Activated T-cell treated with anti-CD3 and anti-CD28 coated beads, Interleukin-2, amount 50 U/mL, for 72 hours (primary cell): ENCODE measurements around the gene BTBD17. TPM values are rescaled to one million over a fixed set of nuclear protein-coding genes. Genes with fewer than 3 reads are reported as not detected.
A peak's percentile ranks its signal among the peaks of the same experiment; 100 is the strongest.
"Not testable (repeated sequence)": the region's sequence is repeated elsewhere in the genome, so short reads cannot be mapped to it uniquely, and the experiment has no call there.

Source experiments
- ATAC-seq, 2 donors: fragments of 150-1000 bp; cut with Tn5 transposase; replicated peaks in 1 of 2; 2 replicates each; pipeline ENCODE4 v1.10.0; 2021; ENCODE audit warnings: moderate library complexity in 2 of 2, mild to moderate bottlenecking in 1 of 2
- DNase-seq, 2 donors: peaks; one replicate each; pipeline ENCODE4 v3.0.0; 2021 to 2022; ENCODE audit warnings: mixed read lengths in 1 of 2
- H3K27ac Mint-ChIP-seq: one replicate; pipeline ENCODE4 v1.8.0; 2022; ENCODE audit warnings: mild to moderate bottlenecking, moderate library complexity, mixed read lengths
- H3K27me3 Mint-ChIP-seq: one replicate; pipeline ENCODE4 v1.8.0; 2022; ENCODE audit warnings: low read depth, mixed read lengths
- H3K36me3 Mint-ChIP-seq, 2 donors: one replicate each; pipeline ENCODE4 v1.8.0; 2022; ENCODE audit warnings: mixed read lengths in 2 of 2, mild to moderate bottlenecking in 1 of 2; ENCODE audit not compliant: insufficient read depth in 2 of 2
- H3K4me1 Mint-ChIP-seq: one replicate; pipeline ENCODE4 v1.8.0; 2022; ENCODE audit warnings: low read depth, mixed read lengths
- H3K4me3 Mint-ChIP-seq, 2 donors: one replicate each; pipeline ENCODE4 v1.8.0; 2022; ENCODE audit warnings: mild to moderate bottlenecking in 2 of 2, mixed read lengths in 2 of 2, moderate library complexity in 2 of 2
- H3K9me3 Mint-ChIP-seq, 2 donors: one replicate each; pipeline ENCODE4 v1.8.0; 2022; ENCODE audit warnings: mixed read lengths in 2 of 2
- total RNA-seq, 2 donors: library from RNA; stranded (reverse); gene quantifications; one replicate each; pipeline ENCODE4 v1.2.3, GENCODE V29; 2022

The BTBD17 gene, protein sequence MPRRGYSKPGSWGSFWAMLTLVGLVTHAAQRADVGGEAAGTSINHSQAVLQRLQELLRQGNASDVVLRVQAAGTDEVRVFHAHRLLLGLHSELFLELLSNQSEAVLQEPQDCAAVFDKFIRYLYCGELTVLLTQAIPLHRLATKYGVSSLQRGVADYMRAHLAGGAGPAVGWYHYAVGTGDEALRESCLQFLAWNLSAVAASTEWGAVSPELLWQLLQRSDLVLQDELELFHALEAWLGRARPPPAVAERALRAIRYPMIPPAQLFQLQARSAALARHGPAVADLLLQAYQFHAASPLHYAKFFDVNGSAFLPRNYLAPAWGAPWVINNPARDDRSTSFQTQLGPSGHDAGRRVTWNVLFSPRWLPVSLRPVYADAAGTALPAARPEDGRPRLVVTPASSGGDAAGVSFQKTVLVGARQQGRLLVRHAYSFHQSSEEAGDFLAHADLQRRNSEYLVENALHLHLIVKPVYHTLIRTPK
- total RNA-seq, result not detected

DNA sequence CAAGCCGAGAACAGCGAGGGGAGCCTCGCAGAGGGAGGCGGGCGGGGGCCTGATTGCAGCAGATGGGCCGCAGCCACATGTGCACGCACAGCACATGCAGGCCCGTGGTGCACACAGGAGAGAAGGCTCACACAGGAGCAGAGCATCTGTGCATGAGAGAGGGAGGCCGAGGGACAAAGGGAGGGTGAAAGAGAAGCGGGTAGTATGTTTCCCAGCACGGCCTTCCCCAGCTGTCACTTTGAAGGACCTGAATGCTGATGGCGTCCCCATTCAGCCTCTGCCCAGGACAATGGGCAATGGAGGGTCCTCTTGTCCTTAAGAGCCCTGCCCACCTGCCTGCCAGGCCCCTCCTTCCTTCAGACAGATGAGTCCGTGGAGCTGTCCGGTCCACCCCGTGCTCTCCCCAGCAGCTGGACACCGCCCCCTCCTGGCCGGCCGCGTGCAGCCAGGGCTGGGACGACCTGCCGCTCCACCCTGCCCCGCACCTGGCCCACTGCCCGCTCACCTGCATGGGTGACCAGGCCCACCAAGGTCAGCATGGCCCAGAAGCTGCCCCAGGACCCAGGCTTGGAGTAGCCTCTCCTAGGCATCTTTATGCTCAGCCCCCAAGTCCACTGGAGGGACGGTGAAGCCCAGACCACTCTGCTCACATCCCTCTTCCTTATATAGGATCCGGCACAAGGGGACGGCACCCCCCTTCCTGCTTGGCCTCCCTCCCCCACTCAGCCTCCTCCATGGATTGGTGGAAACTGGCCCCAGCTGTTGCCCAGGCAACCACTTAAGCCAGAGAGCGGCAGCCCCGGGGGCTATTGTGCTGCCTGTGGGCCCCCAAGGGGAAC lies at the start of gene BTBD17:
BTBD17 (minus strand) TSS at position 639 of the 839 bp plus-strand sequence; CDS start at position 590, 49 bp downstream.
- Mint-ChIP-seq H3K36me3 (no peaks in the 10 kb centered on the region), H3K4me1 (no peaks in the 10 kb centered on the region), H3K27me3 (peaks cover 23% of the 10 kb centered on the region), H3K9me3 (no peaks in the 10 kb centered on the region), H3K4me3 (no peak within 1 kb of the TSS), H3K27ac (no peak within 1 kb of the TSS)
- ATAC-seq (peak; percentile 67 to 71), DNase-seq (peak; percentile 49 to 62)

DNA sequence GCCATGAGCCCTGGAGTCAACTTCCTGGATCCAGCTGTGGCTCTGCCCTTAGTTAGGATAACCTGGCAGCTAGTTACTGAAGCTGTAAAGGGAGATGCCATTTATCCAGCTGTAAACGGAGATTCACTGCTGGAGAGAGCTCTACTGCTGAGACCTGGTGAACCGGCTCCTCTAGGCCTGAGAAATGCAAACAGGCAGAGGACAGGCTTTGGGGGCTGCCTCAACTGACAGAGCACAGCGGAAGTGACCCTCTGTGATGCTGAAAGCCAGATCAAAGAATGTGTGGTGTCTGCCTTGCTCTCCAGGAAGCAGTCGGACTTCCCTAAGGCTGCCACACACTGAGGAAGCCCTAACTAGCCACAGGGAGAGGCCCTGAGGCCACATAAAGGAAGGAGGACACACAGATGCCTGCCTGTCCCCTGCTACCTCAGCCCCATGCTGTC lies 48.4 kb upstream of the BTBD17 start:
- DNase-seq (no peak), ATAC-seq (no peak)
- no peak overlapping the region for H3K4me3 Mint-ChIP-seq
- H3K4me1 Mint-ChIP-seq, result no peaks in the 10 kb centered on the region
- no peak overlapping the region for H3K27ac Mint-ChIP-seq
- no peaks in the 10 kb centered on the region for H3K9me3 Mint-ChIP-seq
- H3K27me3 Mint-ChIP-seq, result no peaks in the 10 kb centered on the region
- no peaks in the 10 kb centered on the region for H3K36me3 Mint-ChIP-seq

DNA sequence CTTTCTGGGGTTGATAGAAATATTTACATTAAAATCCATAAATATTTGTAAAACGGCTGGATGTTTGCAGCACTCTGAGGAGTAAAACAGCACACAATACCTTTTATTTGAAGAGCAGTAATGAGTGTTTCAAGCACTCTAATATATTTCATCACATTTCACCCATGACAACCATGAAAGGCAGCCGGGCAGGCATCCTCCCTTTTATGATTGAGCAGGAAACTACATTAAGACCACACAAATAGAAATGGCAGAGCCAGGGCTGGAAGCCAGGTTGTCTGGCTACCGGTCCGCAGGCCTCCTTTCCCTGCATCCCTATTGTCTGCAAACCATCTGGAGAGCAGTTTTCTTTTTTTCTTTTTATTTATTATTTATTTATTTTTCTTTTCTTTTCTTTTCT lies 47.1 kb upstream of the BTBD17 start:
- H3K4me1 Mint-ChIP-seq, result no peaks in the 10 kb centered on the region
- no peak overlapping the region for H3K4me3 Mint-ChIP-seq
- no peak for ATAC-seq
- no peak for DNase-seq
- no peak overlapping the region for H3K27ac Mint-ChIP-seq
- H3K27me3 Mint-ChIP-seq, result no peaks in the 10 kb centered on the region
- H3K36me3 Mint-ChIP-seq, result no peaks in the 10 kb centered on the region
- no peaks in the 10 kb centered on the region for H3K9me3 Mint-ChIP-seq

DNA sequence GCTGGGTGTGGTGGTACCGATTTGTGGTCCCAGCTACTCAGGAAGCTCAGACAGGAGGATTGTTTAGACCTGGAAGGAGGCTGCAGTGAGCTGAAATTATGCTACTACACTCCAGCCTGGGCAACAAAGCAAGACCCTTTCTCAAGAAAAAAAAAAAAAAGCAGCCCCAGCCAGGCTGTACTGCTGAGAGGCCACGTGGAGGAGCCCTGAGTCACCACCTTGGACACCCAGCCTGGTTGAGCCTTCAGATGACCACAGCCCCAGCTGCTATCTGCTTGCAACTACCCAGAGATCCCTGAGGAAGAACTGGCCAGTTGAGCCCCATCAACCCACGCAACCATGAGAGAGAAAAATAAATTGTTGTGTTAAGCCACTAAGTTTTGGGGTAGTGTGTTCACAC lies 46.6 kb upstream of the BTBD17 start:
- H3K9me3 Mint-ChIP-seq, result no peaks in the 10 kb centered on the region
- no peaks in the 10 kb centered on the region for H3K27me3 Mint-ChIP-seq
- H3K4me3 Mint-ChIP-seq, result no peak overlapping the region
- H3K4me1 Mint-ChIP-seq, result no peaks in the 10 kb centered on the region
- ATAC-seq, result no peak
- no peak overlapping the region for H3K27ac Mint-ChIP-seq
- no peak for DNase-seq
- no peaks in the 10 kb centered on the region for H3K36me3 Mint-ChIP-seq

DNA sequence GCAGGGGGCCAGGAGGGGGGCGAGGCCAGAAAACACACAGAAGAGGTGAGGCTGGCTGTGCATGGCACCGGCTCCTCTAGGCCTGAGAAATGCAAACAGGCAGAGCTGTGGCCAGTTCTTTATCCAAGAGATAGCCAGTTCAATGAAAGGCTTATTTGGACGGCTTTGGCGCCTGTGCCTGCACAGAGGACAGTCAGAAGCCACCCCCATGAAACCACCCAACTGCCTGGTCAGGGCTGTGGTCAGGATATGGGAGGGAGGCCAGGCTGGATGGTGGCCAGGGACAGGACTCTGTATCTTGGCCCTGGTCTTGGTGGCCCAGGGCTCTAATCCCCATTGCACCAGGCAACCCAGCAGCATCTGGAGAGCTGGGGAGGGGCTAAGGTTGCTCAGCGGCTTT lies 45.7 kb upstream of the BTBD17 start:
- Mint-ChIP-seq H3K4me1 (no peaks in the 10 kb centered on the region), H3K27me3 (no peaks in the 10 kb centered on the region), H3K9me3 (no peaks in the 10 kb centered on the region), H3K4me3 (no peak overlapping the region), H3K36me3 (no peaks in the 10 kb centered on the region), H3K27ac (no peak overlapping the region)
- DNase-seq (no peak), ATAC-seq (no peak)

DNA sequence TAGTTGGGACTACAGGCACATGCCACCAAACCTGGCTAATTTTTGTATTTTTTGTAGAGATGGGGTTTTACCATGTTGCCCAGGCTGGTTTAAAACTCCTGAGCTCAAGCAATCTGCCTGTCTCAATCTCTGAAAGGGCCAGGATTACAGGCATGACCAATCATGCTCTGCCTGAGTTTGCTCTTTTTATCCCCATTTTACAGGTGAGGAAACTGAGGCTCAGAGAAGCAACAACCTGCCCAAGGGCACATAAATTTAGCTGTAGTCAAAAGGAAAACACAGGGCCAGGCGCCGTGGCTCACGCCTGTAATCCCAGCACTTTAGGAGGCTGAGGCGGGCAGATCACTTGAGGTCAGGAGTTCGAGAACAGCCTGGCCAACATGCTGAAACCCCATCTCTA lies 43.6 kb upstream of the BTBD17 start:
- H3K9me3 Mint-ChIP-seq, ATAC-seq, H3K4me3 Mint-ChIP-seq, H3K27ac Mint-ChIP-seq, H3K4me1 Mint-ChIP-seq, H3K36me3 Mint-ChIP-seq, H3K27me3 Mint-ChIP-seq, DNase-seq: not testable (repeated sequence)

DNA sequence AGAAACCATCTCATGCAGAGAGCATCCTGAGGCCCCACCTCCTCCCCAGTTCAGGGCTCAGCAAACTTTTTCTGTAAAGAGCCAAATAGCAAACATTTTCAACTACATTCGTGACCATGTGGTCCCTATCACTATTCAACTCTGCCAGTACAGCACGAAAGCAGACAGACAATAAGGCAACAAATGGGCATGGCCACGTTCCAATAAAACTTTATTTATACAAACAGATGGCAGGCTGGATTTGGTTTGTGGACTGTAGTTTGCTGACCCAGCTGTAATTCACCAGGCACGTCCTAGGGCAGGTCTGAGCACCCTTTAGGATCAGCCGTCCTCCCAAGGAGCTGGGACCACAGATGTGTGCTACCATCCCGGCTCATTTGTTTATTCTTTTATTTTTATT lies 43.1 kb upstream of the BTBD17 start:
- H3K4me3 Mint-ChIP-seq, result no peak overlapping the region
- H3K4me1 Mint-ChIP-seq, result no peaks in the 10 kb centered on the region
- no peaks in the 10 kb centered on the region for H3K27me3 Mint-ChIP-seq
- H3K36me3 Mint-ChIP-seq, result no peaks in the 10 kb centered on the region
- no peak for ATAC-seq
- no peak for DNase-seq
- H3K9me3 Mint-ChIP-seq, result no peaks in the 10 kb centered on the region
- no peak overlapping the region for H3K27ac Mint-ChIP-seq

DNA sequence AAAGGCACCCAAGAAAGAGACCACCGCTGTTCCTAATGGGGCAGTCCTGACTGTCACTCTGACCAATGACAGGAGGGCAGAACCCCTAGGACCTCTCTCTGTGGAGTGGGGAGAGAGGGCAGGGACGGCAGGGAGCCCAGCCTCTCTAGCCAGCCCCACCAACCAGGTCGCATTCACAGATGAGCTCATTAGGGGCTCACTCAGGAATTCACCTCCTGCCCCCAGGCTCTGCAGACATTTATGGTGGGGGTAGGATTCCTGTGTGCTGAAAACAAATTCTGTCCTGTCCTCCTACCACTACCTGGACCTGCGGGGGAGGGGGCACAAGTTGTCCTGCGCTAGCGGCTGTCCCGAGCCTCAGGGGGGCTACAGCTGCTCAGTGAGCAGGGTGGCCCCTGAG lies 42.5 kb upstream of the BTBD17 start:
- Mint-ChIP-seq H3K9me3 (no peaks in the 10 kb centered on the region), H3K4me3 (no peak overlapping the region), H3K4me1 (no peaks in the 10 kb centered on the region), H3K27me3 (no peaks in the 10 kb centered on the region), H3K27ac (no peak overlapping the region), H3K36me3 (no peaks in the 10 kb centered on the region)
- ATAC-seq (no peak), DNase-seq (no peak)

DNA sequence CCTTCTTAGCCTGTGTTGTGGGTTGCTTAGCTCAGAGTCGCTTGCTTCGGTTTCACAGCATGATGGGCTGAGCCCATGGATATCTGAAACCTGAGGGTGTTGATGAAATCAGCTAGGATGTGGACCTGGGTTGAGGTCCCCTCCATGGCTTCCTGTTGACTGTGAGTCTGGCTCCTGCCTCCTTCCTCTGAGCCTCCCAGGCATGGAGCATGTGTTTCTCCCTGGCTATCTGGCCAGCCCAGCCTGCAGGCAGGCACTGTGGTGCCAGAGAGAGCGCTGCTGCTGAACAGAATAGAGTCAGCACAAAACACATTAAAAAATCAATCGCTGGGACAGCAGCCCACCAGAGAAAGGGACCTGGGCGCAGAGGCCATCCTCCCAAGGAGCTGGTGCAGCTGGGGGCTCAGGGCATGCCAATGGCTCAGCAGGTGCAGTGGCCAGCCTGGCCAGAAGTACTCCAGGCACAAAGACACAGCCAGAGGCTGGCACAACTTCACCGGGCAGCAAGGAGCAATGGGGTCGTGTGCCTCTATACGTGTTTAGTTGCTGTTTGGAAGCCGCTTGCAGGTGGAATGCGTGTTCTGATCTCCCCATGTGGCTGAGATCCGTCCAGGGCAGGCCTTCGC lies 42.0 kb upstream of the BTBD17 start:
- no peak for ATAC-seq

DNA sequence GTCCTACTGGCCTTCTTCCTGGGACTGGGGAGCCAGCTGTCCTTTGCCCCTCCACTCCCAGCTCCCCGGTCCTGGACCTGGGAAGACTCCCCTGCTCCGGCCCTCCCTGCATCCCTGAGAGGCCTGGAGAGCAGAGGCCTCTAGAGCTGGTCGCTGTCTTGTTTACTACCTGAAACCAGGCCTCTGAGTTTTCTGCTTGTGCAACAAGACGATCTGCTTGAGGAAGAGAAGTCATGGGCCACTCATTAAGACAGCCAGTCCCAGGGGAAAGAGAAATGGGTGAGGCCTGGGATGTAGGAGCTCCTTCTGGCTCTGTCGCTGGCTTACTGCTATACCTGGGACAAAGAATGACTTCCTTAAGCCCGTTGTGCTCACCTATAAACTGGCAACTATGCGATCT lies 40.4 kb upstream of the BTBD17 start:
- no peaks in the 10 kb centered on the region for H3K9me3 Mint-ChIP-seq
- no peaks in the 10 kb centered on the region for H3K36me3 Mint-ChIP-seq
- H3K4me1 Mint-ChIP-seq, result no peaks in the 10 kb centered on the region
- no peaks in the 10 kb centered on the region for H3K27me3 Mint-ChIP-seq
- DNase-seq, result no peak
- no peak for ATAC-seq
- H3K27ac Mint-ChIP-seq, result no peak overlapping the region
- no peak overlapping the region for H3K4me3 Mint-ChIP-seq

More for the DNA sequence above, 42.0 kb upstream of the BTBD17 start:
- H3K4me3 Mint-ChIP-seq, result no peak overlapping the region
- H3K27me3 Mint-ChIP-seq, result no peaks in the 10 kb centered on the region
- H3K27ac Mint-ChIP-seq, result no peak overlapping the region
- DNase-seq, result no peak
- no peaks in the 10 kb centered on the region for H3K36me3 Mint-ChIP-seq
- H3K9me3 Mint-ChIP-seq, result no peaks in the 10 kb centered on the region
- no peaks in the 10 kb centered on the region for H3K4me1 Mint-ChIP-seq

DNA sequence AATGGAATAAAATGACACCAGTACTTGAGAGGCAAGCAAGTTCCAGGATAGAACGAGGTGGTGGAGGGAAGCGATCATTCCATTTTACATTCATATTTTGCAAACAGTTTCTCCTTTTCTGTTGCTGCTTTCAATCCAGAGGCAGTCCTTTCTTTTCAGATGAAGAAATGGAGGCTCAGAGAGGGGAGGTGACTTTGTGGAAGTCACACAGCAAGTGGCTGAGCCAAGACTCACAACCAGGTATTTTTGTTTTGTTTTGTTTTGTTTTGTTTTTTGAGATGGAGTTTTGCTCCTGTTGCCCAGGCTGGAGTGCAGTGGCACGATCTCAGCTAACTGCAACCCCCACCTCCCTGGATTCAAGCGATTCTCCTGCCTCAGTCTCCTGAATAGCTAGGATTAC lies 34.9 kb upstream of the BTBD17 start:
- Mint-ChIP-seq H3K36me3 (no peaks in the 10 kb centered on the region), H3K9me3 (no peaks in the 10 kb centered on the region), H3K27ac (no peak overlapping the region), H3K27me3 (no peaks in the 10 kb centered on the region), H3K4me1 (no peaks in the 10 kb centered on the region), H3K4me3 (no peak overlapping the region)
- no peak for ATAC-seq
- DNase-seq, result no peak

DNA sequence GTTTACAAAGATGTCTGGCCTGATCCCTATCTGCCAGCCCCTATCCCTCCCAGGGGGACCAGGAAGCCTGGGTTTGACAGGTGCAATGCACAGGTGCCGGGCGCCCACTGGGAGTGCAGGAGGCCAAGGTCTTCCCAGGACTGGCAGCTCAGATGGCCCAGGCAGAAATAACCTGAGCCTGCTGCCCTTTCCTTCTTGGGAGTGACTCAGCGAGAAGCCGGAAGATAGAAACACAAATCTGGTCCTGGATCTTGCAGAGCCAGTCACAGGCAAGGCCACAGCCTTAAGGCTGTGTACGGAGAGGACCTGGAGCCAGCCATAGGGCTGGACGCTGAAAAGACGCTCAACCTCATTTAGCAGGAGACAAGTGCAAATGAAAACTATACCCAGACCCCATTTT lies 33.3 kb upstream of the BTBD17 start:
- Mint-ChIP-seq H3K9me3 (no peaks in the 10 kb centered on the region), H3K27me3 (peaks cover 5% of the 10 kb centered on the region), H3K27ac (no peak overlapping the region), H3K4me1 (no peaks in the 10 kb centered on the region), H3K4me3 (no peak overlapping the region), H3K36me3 (no peaks in the 10 kb centered on the region)
- DNase-seq, result no peak
- ATAC-seq, result no peak

DNA sequence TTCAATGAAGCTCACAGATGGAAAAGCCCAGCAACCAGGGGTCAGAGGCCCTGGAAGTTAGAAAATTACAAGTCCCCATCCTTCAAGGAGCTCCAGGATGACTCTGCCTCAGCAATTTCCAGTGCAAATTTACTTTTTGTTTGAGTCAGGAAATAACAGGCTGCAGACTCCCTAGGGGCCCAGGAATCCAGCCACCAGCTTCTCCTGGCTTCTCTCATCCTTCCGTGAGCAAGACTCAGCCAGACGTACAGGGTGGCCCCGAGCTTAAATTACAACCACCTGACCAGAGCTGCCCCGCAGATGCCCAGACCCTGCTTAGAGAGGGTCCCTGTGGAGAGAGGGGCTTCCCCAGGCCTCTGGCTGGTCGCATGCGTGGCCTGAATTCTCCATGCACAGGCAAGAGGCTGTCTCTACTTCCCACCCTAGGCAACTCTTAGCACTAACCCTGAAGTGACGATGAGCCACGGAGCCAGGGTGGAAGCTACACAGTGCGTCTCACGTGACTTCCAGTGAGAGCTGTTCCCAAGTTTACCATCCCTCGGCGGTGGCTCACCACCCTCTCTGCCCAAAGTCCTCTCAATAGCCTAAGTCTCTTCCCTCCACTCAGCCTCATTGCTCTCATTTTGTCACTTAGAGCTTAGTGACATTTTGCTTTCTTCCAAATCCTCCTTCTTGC lies 32.7 kb upstream of the BTBD17 start:
- H3K4me3 Mint-ChIP-seq, result no peak overlapping the region
- peaks cover 6% of the 10 kb centered on the region for H3K27me3 Mint-ChIP-seq
- no peaks in the 10 kb centered on the region for H3K4me1 Mint-ChIP-seq
- H3K36me3 Mint-ChIP-seq, result no peaks in the 10 kb centered on the region
- ATAC-seq (no peak), DNase-seq (no peak)
- no peaks in the 10 kb centered on the region for H3K9me3 Mint-ChIP-seq
- H3K27ac Mint-ChIP-seq, result no peak overlapping the region
